ENCODE measurements around the gene OR6K3.

OR6K3 gene

DNA sequence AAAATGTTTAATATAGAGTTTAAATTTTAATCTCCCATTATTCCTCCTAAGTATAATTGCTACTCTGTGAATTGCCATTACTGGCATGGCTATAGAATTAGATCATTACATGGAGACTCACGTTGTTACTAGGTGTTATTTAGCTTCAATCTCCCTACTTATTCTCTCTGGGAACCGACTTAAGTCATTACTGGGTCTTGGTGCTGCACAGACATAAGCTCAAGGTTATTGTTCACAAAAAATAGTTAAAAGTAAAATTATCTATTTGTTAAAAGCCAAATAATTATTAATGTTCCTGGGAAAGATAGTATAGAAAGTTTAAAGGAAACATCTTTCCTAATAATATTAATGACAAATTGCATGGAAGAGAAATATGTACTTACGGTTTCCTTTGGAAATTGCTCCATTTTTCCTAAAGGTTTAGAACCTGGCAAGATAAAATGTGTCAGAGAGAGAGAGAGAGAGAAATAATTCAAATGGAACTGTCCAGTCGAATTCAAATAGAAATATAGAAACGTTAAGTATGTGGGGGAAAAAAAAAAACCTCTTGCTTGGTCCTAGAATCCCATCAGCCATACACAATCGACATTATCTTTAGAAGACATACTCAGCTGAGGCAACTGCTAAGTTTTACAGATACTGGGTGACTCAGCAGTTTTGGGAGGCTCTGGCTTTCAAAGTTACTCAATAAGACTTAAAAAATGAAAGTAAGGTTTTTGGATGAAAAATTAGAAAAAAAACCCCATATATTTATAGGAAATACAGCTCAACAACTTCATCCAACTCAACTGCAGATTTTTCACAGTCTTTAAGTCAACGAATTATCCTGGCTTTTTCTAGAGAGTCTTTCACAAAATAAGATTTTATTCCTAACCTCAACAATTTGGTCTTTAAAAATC is 34.2 kb downstream of the OR6K3 start, which contains the start of gene SPTA1:
SPTA1 (minus strand) TSS at position 605 of the 899 bp plus-strand sequence; CDS start at position 407, 198 bp downstream.
- no peak for DNase-seq

DNA sequence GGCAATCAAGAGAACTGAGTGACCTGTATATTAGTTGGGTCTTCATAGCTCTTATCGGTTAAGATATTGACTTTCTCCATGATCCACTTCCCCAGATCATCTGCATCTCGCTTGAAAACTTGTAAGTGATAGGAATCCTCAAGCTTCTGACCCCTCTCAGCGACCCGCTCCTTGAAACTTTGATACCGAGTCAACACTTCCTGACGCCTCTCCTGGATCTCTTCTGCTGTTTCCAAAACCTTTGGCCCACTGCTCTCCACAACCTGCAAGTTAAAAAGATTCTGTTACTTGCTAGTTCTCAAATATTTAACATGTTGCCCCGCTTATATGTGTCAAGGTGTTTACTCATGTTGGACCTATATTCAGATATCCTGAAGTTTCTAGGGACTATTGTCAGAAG is 35.4 kb downstream of the OR6K3 start:
- DNase-seq, result no peak

DNA sequence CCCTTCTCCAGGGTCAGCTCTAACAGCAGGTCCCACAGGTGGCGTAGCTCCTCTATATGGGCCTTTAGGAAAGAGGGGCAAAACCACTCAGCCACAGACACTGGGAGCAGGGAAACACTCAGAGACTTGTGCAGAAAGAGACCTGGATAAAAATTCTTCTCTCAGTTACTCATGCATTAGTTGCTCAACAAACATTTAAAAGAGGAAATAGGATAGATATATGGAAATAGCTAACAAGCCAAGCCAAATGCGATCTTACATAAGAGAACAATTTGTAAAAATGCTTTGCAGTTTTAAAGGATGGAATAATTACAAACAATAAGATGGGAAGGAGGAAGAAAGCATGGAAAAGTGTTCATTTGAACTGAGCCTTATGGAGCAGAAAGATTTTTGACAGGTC is 38.9 kb downstream of the OR6K3 start:
- no peak for DNase-seq

DNA sequence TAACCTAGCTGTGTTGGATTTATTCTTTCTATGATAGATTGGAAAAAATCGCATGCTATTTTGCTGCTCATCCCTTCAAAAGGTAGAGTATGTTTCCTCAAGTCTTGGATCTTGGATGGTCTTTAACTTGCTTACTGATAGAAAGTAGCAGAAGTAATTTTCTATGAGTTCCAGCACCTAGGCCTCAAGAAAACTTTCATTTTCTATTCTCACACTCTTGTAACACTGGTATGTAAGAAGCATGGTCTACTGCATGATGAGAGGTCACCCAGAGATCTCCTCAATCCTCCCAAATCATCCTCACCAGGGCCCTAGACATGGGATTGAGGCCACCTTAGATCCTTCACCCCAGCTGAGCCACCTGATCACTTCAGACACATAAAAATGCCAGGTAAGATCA is 41.2 kb downstream of the OR6K3 start:
- DNase-seq, result no peak

DNA sequence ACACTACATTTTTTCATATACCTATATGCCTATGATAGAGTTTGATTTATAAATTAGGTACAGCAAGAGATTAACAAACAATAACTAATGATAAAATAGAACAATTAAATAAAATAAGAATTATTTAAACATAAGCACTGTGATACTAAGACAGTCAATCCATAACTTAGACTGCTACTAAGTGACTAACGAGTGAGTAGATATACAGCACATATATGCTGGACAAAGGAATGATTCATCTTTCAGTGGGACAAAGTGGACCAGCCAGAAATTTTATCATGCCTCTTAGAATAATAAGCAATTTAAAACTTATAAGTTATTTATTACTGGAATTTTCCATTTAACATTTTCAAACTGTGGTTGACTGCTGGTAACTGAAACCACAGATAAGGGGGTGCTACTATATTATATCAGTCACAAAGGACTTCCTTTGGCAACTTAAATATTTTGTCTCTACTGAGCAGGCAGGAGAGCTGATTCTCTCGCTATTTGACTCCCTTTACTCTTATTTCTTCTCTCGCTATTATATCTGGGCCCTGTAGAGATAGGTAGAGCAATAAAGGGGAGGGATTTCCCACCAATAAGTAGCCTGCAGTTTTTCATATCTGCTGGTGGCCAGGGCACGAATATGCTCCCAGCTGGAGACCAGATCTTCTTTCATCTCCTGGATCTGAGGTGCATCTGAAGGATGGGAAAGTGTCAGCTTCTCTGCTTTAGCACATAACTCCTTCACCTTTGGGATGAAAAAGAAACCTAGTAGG is 44.8 kb downstream of the OR6K3 start:
- no peak for DNase-seq

DNA sequence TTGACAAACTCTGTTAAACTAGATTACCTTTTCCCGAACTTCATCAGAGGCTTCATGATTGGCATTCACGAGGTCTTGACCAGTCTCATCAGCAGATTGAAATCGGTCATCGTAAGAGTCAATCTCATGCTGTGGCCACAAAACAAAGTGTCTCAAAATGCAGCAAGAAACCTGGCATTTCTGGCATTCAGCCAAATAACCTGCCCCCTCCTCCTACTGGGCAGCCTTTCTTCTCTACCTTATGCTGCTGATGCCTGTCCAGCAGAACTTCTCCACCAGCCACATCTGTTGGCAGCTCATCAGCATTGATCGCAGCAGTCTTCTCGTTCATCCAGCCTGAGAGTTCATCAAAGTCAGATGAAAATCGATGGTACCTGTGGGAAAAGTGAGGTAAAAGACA is 46.2 kb downstream of the OR6K3 start:
- no peak for DNase-seq
